Neural cell (in vitro differentiated cells): Measurements from ENCODE around the gene KPTN.

Experiments
- EP300 ChIP-seq: fragments of 450-650 bp; conservative IDR thresholded peaks from 2 replicates; pipeline ENCODE4 v1.6.1; 2014; ENCODE audit warnings: antibody characterized with exemption, mild to moderate bottlenecking, moderate library complexity; ENCODE audit not compliant: poor library complexity, severe bottlenecking
- EZH2 ChIP-seq: fragments of 200-600, 300-800 bp; shearing (Covaris generic), sonication (generic); IDR thresholded peaks from 2 replicates; pipeline ENCODE4 v1.6.1; 2014; ENCODE audit warnings: antibody characterized with exemption, low read length, borderline replicate concordance, mild to moderate bottlenecking; ENCODE audit not compliant: insufficient read depth, poor library complexity, severe bottlenecking
- POLR2AphosphoS5 ChIP-seq: IDR thresholded peaks from 2 replicates; pipeline ENCODE4 v1.6.1; 2012
- SMC3 ChIP-seq: fragments of 450-650 bp; conservative IDR thresholded peaks from 2 replicates; pipeline ENCODE4 v1.6.1; 2014; ENCODE audit warnings: antibody characterized with exemption, mild to moderate bottlenecking, moderate library complexity; ENCODE audit not compliant: poor library complexity
- TAF1 ChIP-seq: IDR thresholded peaks from 2 replicates; pipeline ENCODE4 v1.6.1; 2012; ENCODE audit warnings: low read depth
- TF ChIP-seq, protein P1 (sequence below): fragments of 450-650 bp; IDR thresholded peaks from 2 replicates; pipeline ENCODE4 v1.5.1; 2014; ENCODE audit warnings: antibody characterized with exemption, mild to moderate bottlenecking, moderate library complexity; ENCODE audit not compliant: poor library complexity, severe bottlenecking

- TF ChIP-seq EZH2 (no peak), POLR2AphosphoS5 (no peak), TAF1 (no peak), EP300 (no peak), SMC3 (no peak)
- TF ChIP-seq, protein P1, sequence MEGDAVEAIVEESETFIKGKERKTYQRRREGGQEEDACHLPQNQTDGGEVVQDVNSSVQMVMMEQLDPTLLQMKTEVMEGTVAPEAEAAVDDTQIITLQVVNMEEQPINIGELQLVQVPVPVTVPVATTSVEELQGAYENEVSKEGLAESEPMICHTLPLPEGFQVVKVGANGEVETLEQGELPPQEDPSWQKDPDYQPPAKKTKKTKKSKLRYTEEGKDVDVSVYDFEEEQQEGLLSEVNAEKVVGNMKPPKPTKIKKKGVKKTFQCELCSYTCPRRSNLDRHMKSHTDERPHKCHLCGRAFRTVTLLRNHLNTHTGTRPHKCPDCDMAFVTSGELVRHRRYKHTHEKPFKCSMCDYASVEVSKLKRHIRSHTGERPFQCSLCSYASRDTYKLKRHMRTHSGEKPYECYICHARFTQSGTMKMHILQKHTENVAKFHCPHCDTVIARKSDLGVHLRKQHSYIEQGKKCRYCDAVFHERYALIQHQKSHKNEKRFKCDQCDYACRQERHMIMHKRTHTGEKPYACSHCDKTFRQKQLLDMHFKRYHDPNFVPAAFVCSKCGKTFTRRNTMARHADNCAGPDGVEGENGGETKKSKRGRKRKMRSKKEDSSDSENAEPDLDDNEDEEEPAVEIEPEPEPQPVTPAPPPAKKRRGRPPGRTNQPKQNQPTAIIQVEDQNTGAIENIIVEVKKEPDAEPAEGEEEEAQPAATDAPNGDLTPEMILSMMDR = no peak
Measured at GRCh38 chr19:47511128-47511517, 27.1 kb upstream of the KPTN start.
